H1 (cell line): ENCODE measurements around the gene MPIG6B. TPM values are rescaled to one million over a fixed set of nuclear protein-coding genes. Genes with fewer than 3 reads are reported as not detected.

Source experiments
- CTCF ChIA-PET: fragments of 300-600 bp; sonication (Branson Sonifier 250); formaldehyde crosslinking; loops from one replicate; lab custom pipeline; 2021; ENCODE audit not compliant: partially characterized antibody; lab: Charles Lee
- POLR2A ChIA-PET: fragments of 300-600 bp; sonication (Branson Sonifier 250); formaldehyde crosslinking; loops from one replicate; lab custom pipeline; 2021; ENCODE audit warnings: inconsistent platforms; ENCODE audit not compliant: partially characterized antibody; lab: Charles Lee
- DNase-seq, 2 experiments: peaks; one replicate each; pipeline versions ENCODE4 v3.0.0 to v3.0.0-alpha.2; 2010 to 2022; ENCODE audit warnings: low spot score in 2 of 2, low read depth in 1 of 2, mixed read lengths in 1 of 2
- FAIRE-seq: peaks from 2 replicates; lab custom pipeline; 2011; peaks lifted over from hg19 to GRCh38; lab: Jason Lieb, UNC
- H2AFZ ChIP-seq: 2 replicates; pipeline ENCODE4 v1.8.1; 2012; ENCODE audit warnings: low read length, inconsistent platforms
- H2AK5ac ChIP-seq: 2 replicates; pipeline ENCODE4 v1.6.1; 2013; ENCODE audit warnings: low read depth, low read length
- H2BK120ac ChIP-seq: replicated peaks from 2 replicates; pipeline ENCODE3; 2013; ENCODE audit warnings: low read depth, low read length, inconsistent platforms
- H2BK12ac ChIP-seq: 2 replicates; pipeline ENCODE4 v1.6.1; 2013; ENCODE audit warnings: low read depth, low read length
- H2BK15ac ChIP-seq: 2 replicates; pipeline ENCODE4 v1.6.1; 2013; ENCODE audit warnings: low read length
- H2BK20ac ChIP-seq: 2 replicates; pipeline ENCODE4 v1.6.1; 2013; ENCODE audit warnings: low read length
- H2BK5ac ChIP-seq: 2 replicates; pipeline ENCODE4 v1.6.1; 2013; ENCODE audit warnings: low read depth, low read length
- H3K14ac ChIP-seq: 2 replicates; pipeline ENCODE4 v1.6.1; 2013; ENCODE audit warnings: inconsistent platforms; ENCODE audit not compliant: insufficient read length
- H3K18ac ChIP-seq: 2 replicates; pipeline ENCODE4 v1.6.1; 2013; ENCODE audit warnings: low read length; ENCODE audit errors: extremely low read depth
- H3K23ac ChIP-seq: 2 replicates; pipeline ENCODE4 v1.6.1; 2013; ENCODE audit warnings: inconsistent platforms; ENCODE audit not compliant: insufficient read length
- H3K23me2 ChIP-seq: 2 replicates; pipeline ENCODE4 v1.6.1; 2013; ENCODE audit warnings: low read depth, low read length
- H3K27ac ChIP-seq: 2 replicates; pipeline ENCODE4 v1.6.1; 2011; ENCODE audit warnings: low read depth, low read length, inconsistent platforms
- H3K27me3 ChIP-seq, 4 experiments: replicated peaks in 1 of 4; 1 replicate in 1 of 4; 2 replicates in 3 of 4; pipeline versions ENCODE4 v1.6.1 to v1.8.1; 2011 to 2013; ENCODE audit warnings: low read length in 3 of 4, mild to moderate bottlenecking in 3 of 4, inconsistent platforms in 2 of 4, mixed read lengths in 2 of 4, moderate library complexity in 1 of 4; ENCODE audit not compliant: control insufficient read depth in 3 of 4, insufficient read depth in 3 of 4; ENCODE audit errors: extremely low read depth in 1 of 4
- H3K36me3 ChIP-seq, 4 experiments: 2 replicates each; pipeline versions ENCODE4 v1.6.1 to v1.8.1; 2011 to 2013; ENCODE audit warnings: mild to moderate bottlenecking in 4 of 4, low read length in 3 of 4, moderate library complexity in 2 of 4, control low read depth in 1 of 4, inconsistent platforms in 1 of 4; ENCODE audit not compliant: insufficient read depth in 4 of 4, control insufficient read depth in 2 of 4
- H3K4ac ChIP-seq: replicated peaks from 2 replicates; pipeline ENCODE3; 2013; ENCODE audit warnings: low read length, low read depth, mixed read lengths, inconsistent platforms; ENCODE audit not compliant: insufficient read length
- H3K4me1 ChIP-seq, 4 experiments: replicated peaks in 1 of 4; 1 replicate in 1 of 4; 2 replicates in 3 of 4; pipeline versions ENCODE4 v1.6.1 to v1.8.1; 2011 to 2013; ENCODE audit warnings: low read length in 3 of 4, inconsistent platforms in 2 of 4, mixed read lengths in 1 of 4; ENCODE audit not compliant: insufficient read depth in 4 of 4, control insufficient read depth in 3 of 4
- H3K4me2 ChIP-seq, 2 experiments: 2 replicates each; pipeline versions ENCODE4 v1.6.1 to v1.8.1; 2011 to 2013; ENCODE audit warnings: low read depth in 2 of 2, low read length in 2 of 2, control low read depth in 1 of 2, inconsistent platforms in 1 of 2, mild to moderate bottlenecking in 1 of 2; ENCODE audit not compliant: insufficient read depth in 1 of 2
- H3K4me3 ChIP-seq, 4 experiments: fragments of 200-600, 300-600 bp in 1 of 4; sonication (generic), shearing (Covaris generic), sonication (Bioruptor Twin) in 1 of 4; 2 replicates each; pipeline versions ENCODE4 v1.5.1 to v1.8.1; 2011 to 2016; ENCODE audit warnings: low read length in 4 of 4, low read depth in 3 of 4, control low read depth in 2 of 4, inconsistent platforms in 2 of 4, mild to moderate bottlenecking in 2 of 4, mixed read lengths in 1 of 4, moderate library complexity in 1 of 4; ENCODE audit not compliant: insufficient read depth in 2 of 4; ENCODE audit errors: extremely low read depth in 1 of 4
- H3K56ac ChIP-seq: replicated peaks from 2 replicates; pipeline ENCODE3; 2013; ENCODE audit warnings: low read depth, mild to moderate bottlenecking, mixed read lengths, low read length, inconsistent platforms; ENCODE audit not compliant: insufficient read length
- H3K79me1 ChIP-seq: 2 replicates; pipeline ENCODE4 v1.6.1; 2013; ENCODE audit warnings: low read depth, low read length, control low read depth
- H3K79me2 ChIP-seq, 2 experiments: 2 replicates each; pipeline versions ENCODE4 v1.6.1 to v1.8.1; 2012 to 2013; ENCODE audit warnings: low read length in 2 of 2, mild to moderate bottlenecking in 2 of 2, inconsistent platforms in 1 of 2; ENCODE audit not compliant: insufficient read depth in 2 of 2, control insufficient read depth in 1 of 2
- H3K9ac ChIP-seq, 4 experiments: replicated peaks in 1 of 4; 1 replicate in 1 of 4; 2 replicates in 3 of 4; pipeline versions ENCODE4 v1.6.1 to v1.8.1; 2011 to 2013; ENCODE audit warnings: low read depth in 3 of 4, low read length in 3 of 4, control low read depth in 2 of 4, mild to moderate bottlenecking in 2 of 4, moderate library complexity in 2 of 4, inconsistent platforms in 1 of 4; ENCODE audit errors: extremely low read depth in 1 of 4
- H3K9me3 ChIP-seq, 2 experiments: 2 replicates each; pipeline versions ENCODE4 v1.6.1 to v1.8.1; 2012 to 2013; ENCODE audit warnings: mild to moderate bottlenecking in 2 of 2, moderate library complexity in 2 of 2, control low read depth in 1 of 2, inconsistent platforms in 1 of 2, low read depth in 1 of 2, low read length in 1 of 2, mixed read lengths in 1 of 2; ENCODE audit not compliant: insufficient read depth in 2 of 2
- H4K20me1 ChIP-seq, 2 experiments: replicated peaks in 1 of 2; 2 replicates each; pipeline versions ENCODE3 to v1.8.1; 2011 to 2013; ENCODE audit warnings: inconsistent platforms in 2 of 2, low read length in 2 of 2, mild to moderate bottlenecking in 1 of 2; ENCODE audit not compliant: insufficient read depth in 2 of 2, control insufficient read depth in 1 of 2
- H4K5ac ChIP-seq: 2 replicates; pipeline ENCODE4 v1.6.1; 2013; ENCODE audit warnings: low read length, low read depth, mixed read lengths, inconsistent platforms; ENCODE audit not compliant: insufficient read length
- H4K8ac ChIP-seq: 2 replicates; pipeline ENCODE4 v1.8.0; 2013; ENCODE audit warnings: mild to moderate bottlenecking, moderate library complexity, low read length, inconsistent platforms; ENCODE audit not compliant: insufficient read depth; ENCODE audit errors: extremely low read depth
- H4K91ac ChIP-seq: replicated peaks from 2 replicates; pipeline ENCODE3; 2013; ENCODE audit warnings: low read length, mixed read lengths, inconsistent platforms; ENCODE audit not compliant: insufficient read length
- BRCA1 ChIP-seq: IDR thresholded peaks from 2 replicates; pipeline ENCODE4 v1.6.1; 2012; ENCODE audit warnings: low read depth, low read length, improper control_type of control experiment
- CBX5 ChIP-seq: fragments of 300-800, 300-1000 bp; sonication (generic); IDR thresholded peaks from 2 replicates; pipeline ENCODE4 v1.7.1; 2016; ENCODE audit warnings: antibody characterized with exemption, low read length, low read depth
- CTBP2 ChIP-seq: IDR thresholded peaks from 2 replicates; pipeline ENCODE4 v1.7.0; 2011; ENCODE audit warnings: borderline replicate concordance, mild to moderate bottlenecking, moderate library complexity, mixed read lengths, low read length; ENCODE audit not compliant: insufficient read depth, insufficient read length
- HDAC6 ChIP-seq: IDR thresholded peaks from one replicate; pipeline ENCODE4 v1.7.1; 2012; ENCODE audit warnings: low read depth, mild to moderate bottlenecking, inconsistent platforms, low read length, moderate library complexity
- JUND ChIP-seq: IDR thresholded peaks from 2 replicates; pipeline ENCODE4 v1.6.1; 2011; ENCODE audit warnings: mild to moderate bottlenecking, improper control_type of control experiment, low read length
- POU5F1 ChIP-seq: IDR thresholded peaks from 2 replicates; pipeline ENCODE4 v1.6.1; 2011; ENCODE audit warnings: low read depth, mild to moderate bottlenecking, low read length, moderate library complexity
- SP1 ChIP-seq: IDR thresholded peaks from 2 replicates; pipeline ENCODE4 v1.6.1; 2011; ENCODE audit warnings: low read depth, low read length
- SP4 ChIP-seq: IDR thresholded peaks from 2 replicates; pipeline ENCODE4 v1.6.1; 2012; ENCODE audit warnings: low read length, inconsistent platforms
- TAF7 ChIP-seq: optimal IDR thresholded peaks from 2 replicates; pipeline ENCODE3; 2011; ENCODE audit warnings: low read depth, mild to moderate bottlenecking, inconsistent platforms, low read length, moderate library complexity, borderline replicate concordance
- TBP ChIP-seq: IDR thresholded peaks from 2 replicates; pipeline ENCODE4 v1.6.1; 2011; ENCODE audit warnings: low read depth, low read length, improper control_type of control experiment
- ZNF274 ChIP-seq: IDR thresholded peaks from 2 replicates; pipeline ENCODE4 v1.7.0; 2012; ENCODE audit warnings: low read length, borderline replicate concordance; ENCODE audit errors: extremely low read depth
- WGBS, 2 experiments: shearing (Covaris generic) in 1 of 2; methylation state at CpG; one replicate each; pipeline versions ENCODE4 v1.1.6 to v1.1.7; 2013 to 2015; ENCODE audit warnings: low lambda C conversion rate in 2 of 2, mixed read lengths in 2 of 2, inconsistent platforms in 1 of 2, low coverage in 1 of 2, missing lambda C conversion rate in 1 of 2; ENCODE audit not compliant: insufficient replicate concordance in 2 of 2, insufficient coverage in 1 of 2, insufficient read length in 1 of 2; ENCODE audit errors: extremely low coverage in 1 of 2, missing lambda C conversion rate in 1 of 2; 5-methylcytosine and 5-hydroxymethylcytosine counted together
- polyA plus RNA-seq, 7 experiments: library from polyadenylated mRNA; depleted of rRNA in 3 of 7; stranded (reverse) in 5 of 7; unstranded in 2 of 7; fragments of >200 nt in 5 of 7; fragments of 200-250 nt in 2 of 7; gene quantifications; 1 replicate in 5 of 7; 2 replicates in 1 of 7; 4 replicates in 1 of 7; pipeline versions ENCODE4 v1.2.1 to v1.2.3, GENCODE V29; 2011 to 2013; ENCODE audit warnings: missing spikeins in 2 of 7, mixed read lengths in 2 of 7
- total RNA-seq: library from RNA; stranded (reverse); fragmentation: NEBNext Ultra II Directional; extraction: Animal tissue kit (Norgen Biotek cat#: 25700); gene quantifications from 2 replicates; pipeline ENCODE4 v1.2.1, GENCODE V29; 2021
- TF ChIP-seq, protein P1 (sequence below): IDR thresholded peaks from 2 replicates; pipeline ENCODE4 v1.6.1; 2012; ENCODE audit warnings: inconsistent platforms
- TF ChIP-seq, protein P2 (sequence below): IDR thresholded peaks from 2 replicates; pipeline ENCODE4 v1.6.1; 2012; ENCODE audit warnings: inconsistent platforms

MPIG6B gene
- total and polyA plus RNA-seq, 2 of the 8 experiments (the other 6 are each of a cell fraction or from before 2014, with no cell fraction given) = 0.18 TPM; not detected in 1

DNA sequence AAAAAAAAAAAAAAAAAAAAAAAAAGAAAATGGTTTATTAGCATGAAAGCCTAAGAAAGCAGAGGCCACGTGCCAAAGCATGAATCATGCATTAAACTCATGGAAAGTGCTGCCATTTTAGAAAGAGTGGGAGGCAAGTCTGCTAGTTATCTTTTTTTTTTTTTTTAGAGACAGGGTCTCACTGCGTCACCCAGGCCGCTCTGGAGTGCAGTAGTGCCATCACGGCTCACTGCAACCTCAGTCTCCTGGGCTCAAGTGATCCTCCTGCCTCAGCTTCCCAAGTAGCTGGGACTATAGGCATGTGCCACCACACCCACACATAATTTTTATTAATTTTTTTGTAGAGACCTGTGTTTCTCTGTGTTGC is 48.8 kb downstream of the MPIG6B start:
- Histone ChIP-seq H4K20me1 (no peaks in the 10 kb centered on the region), H3K4me3 (no peak overlapping the region), H3K4me1 (peaks cover 0 to 4% (median 2%) of the 10 kb centered on the region in 4 experiments; a peak in 5 of 7 replicates), H3K4ac (no peak overlapping the region), H3K27me3 (no peaks in the 10 kb centered on the region), H3K18ac (no peak overlapping the region), H3K27ac (no peak overlapping the region), H3K9me3 (no peaks in the 10 kb centered on the region), H3K4me2 (no peak overlapping the region), H2BK5ac (no peak overlapping the region), H4K5ac (no peak overlapping the region), H3K23ac (no peak overlapping the region), H4K8ac (no peak overlapping the region), H3K23me2 (no peaks in the 10 kb centered on the region), H3K14ac (no peak overlapping the region), H3K79me1 (no peaks in the 10 kb centered on the region), H2BK12ac (no peak overlapping the region), H3K9ac (no peak overlapping the region), H2AFZ (no peak overlapping the region), H3K56ac (no peak overlapping the region), H3K79me2 (no peaks in the 10 kb centered on the region), H2BK20ac (no peak overlapping the region), H4K91ac (no peak overlapping the region), H2BK120ac (no peak overlapping the region), H3K36me3 (no peaks in the 10 kb centered on the region), H2AK5ac (no peak overlapping the region), H2BK15ac (no peak overlapping the region)
- CTCF ChIA-PET = interaction anchor here (0.8 to 14.4 kb wide), 20 partner anchors 8 to 275 kb away, joined by 3 to 228 read pairs (median 4); partner anchors contain the start of genes APOM, DDAH2, HSPA1B and MPIG6B
- 95% methylated on average over 4 of the region's 4 CpGs; no CpG with 5 or more reads in 1 of the 2 experiments for WGBS, 2 experiments
- no peak for FAIRE-seq
- no peak for TF ChIP-seq BRCA1
- no peak for TF ChIP-seq POU5F1
- TF ChIP-seq CBX5 = no peak
- TF ChIP-seq, protein P1, sequence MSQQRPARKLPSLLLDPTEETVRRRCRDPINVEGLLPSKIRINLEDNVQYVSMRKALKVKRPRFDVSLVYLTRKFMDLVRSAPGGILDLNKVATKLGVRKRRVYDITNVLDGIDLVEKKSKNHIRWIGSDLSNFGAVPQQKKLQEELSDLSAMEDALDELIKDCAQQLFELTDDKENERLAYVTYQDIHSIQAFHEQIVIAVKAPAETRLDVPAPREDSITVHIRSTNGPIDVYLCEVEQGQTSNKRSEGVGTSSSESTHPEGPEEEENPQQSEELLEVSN = no peak
- no peak for TF ChIP-seq TAF7
- TF ChIP-seq TBP = no peak
- TF ChIP-seq, protein P2, sequence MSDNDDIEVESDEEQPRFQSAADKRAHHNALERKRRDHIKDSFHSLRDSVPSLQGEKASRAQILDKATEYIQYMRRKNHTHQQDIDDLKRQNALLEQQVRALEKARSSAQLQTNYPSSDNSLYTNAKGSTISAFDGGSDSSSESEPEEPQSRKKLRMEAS = no peak
- TF ChIP-seq JUND = no peak
- TF ChIP-seq ZNF274 = no peak
- no peak for TF ChIP-seq SP1
- no peak for TF ChIP-seq HDAC6
- TF ChIP-seq CTBP2 = no peak
- TF ChIP-seq SP4 = no peak
- POLR2A ChIA-PET = interaction anchor here (1.0 to 10.7 kb wide), 2 partner anchors 16 to 133 kb away, joined by 4 to 85 read pairs; no protein-coding TSS in a partner anchor
- DNase-seq = no peak
